HepG2 (cell line): ENCODE data around the gene TBC1D24. TPM values are rescaled to one million over a fixed set of nuclear protein-coding genes. Genes with fewer than 3 reads are reported as not detected.

Experiments used
- CBX1 ChIP-seq: IDR thresholded peaks from one replicate; pipeline ENCODE4 v1.6.1; 2016; ENCODE audit warnings: antibody characterized with exemption, low read depth
- CEBPG ChIP-seq: IDR thresholded peaks from 2 replicates; pipeline ENCODE4 v1.6.1; 2016
- HNF4A ChIP-seq: sonication (generic); formaldehyde crosslinking; IDR thresholded peaks from 2 replicates; pipeline ENCODE4 v1.4.0; 2020; ENCODE audit warnings: missing genetic modification reagents
- IRX3 ChIP-seq: sonication (generic); formaldehyde crosslinking; IDR thresholded peaks from 2 replicates; pipeline ENCODE4 v1.8.1; 2023; ENCODE audit warnings: mild to moderate bottlenecking, low read depth, missing genetic modification reagents, borderline replicate concordance
- KAT7 ChIP-seq: IDR thresholded peaks from 2 replicates; pipeline ENCODE4 v1.6.1; 2018; ENCODE audit warnings: borderline replicate concordance, missing compliant biosample characterization
- MTA3 ChIP-seq: sonication (generic); formaldehyde crosslinking; IDR thresholded peaks from 2 replicates; pipeline ENCODE4 v1.4.0; 2020; ENCODE audit warnings: missing genetic modification reagents
- NRL ChIP-seq: sonication (generic); formaldehyde crosslinking; IDR thresholded peaks from 2 replicates; pipeline ENCODE4 v1.5.0; 2020; ENCODE audit warnings: missing genetic modification reagents, mild to moderate bottlenecking, moderate library complexity, borderline replicate concordance
- SMAD9 ChIP-seq: sonication (generic); formaldehyde crosslinking; IDR thresholded peaks from 2 replicates; pipeline ENCODE4 v1.5.1; 2020; ENCODE audit warnings: mild to moderate bottlenecking, missing genetic modification reagents
- TFDP2 ChIP-seq: sonication (generic); formaldehyde crosslinking; IDR thresholded peaks from 2 replicates; pipeline ENCODE4 v1.4.0; 2020; ENCODE audit warnings: missing genetic modification reagents
- UBTF ChIP-seq: sonication (generic); formaldehyde crosslinking; IDR thresholded peaks from 2 replicates; pipeline ENCODE4 v1.4.0; 2020; ENCODE audit warnings: mild to moderate bottlenecking, missing genetic modification reagents
- ZFP36L1 ChIP-seq: sonication (generic); formaldehyde crosslinking; IDR thresholded peaks from 2 replicates; pipeline ENCODE4 v1.8.0; 2022; ENCODE audit warnings: mild to moderate bottlenecking, missing genetic modification reagents, moderate library complexity
- ZNF3 ChIP-seq: IDR thresholded peaks from 2 replicates; pipeline ENCODE4 v1.7.0; 2017; ENCODE audit warnings: inconsistent platforms
- ZNF350 ChIP-seq: sonication (generic); formaldehyde crosslinking; IDR thresholded peaks from 2 replicates; pipeline ENCODE4 v1.4.0; 2020; ENCODE audit warnings: mild to moderate bottlenecking, low read depth, missing genetic modification reagents, borderline replicate concordance
- ZNF383 ChIP-seq: sonication (generic); formaldehyde crosslinking; IDR thresholded peaks from 2 replicates; pipeline ENCODE4 v1.4.0; 2020; ENCODE audit warnings: missing genetic modification reagents, mild to moderate bottlenecking, borderline replicate concordance
- ZNF567 ChIP-seq: sonication (generic); formaldehyde crosslinking; IDR thresholded peaks from 2 replicates; pipeline ENCODE4 v1.8.1; 2023; ENCODE audit warnings: mild to moderate bottlenecking, missing genetic modification reagents, borderline replicate concordance
- ZNF597 ChIP-seq: sonication (generic); formaldehyde crosslinking; IDR thresholded peaks from 2 replicates; pipeline ENCODE4 v1.5.0; 2020; ENCODE audit warnings: missing genetic modification reagents
- ZNF616 ChIP-seq: sonication (generic); formaldehyde crosslinking; IDR thresholded peaks from 2 replicates; pipeline ENCODE4 v1.5.0; 2020; ENCODE audit warnings: low read depth, mild to moderate bottlenecking, missing genetic modification reagents
- ZSCAN30 ChIP-seq: sonication (generic); formaldehyde crosslinking; IDR thresholded peaks from 2 replicates; pipeline ENCODE4 v1.5.0; 2020; ENCODE audit warnings: mild to moderate bottlenecking, missing genetic modification reagents
- polyA plus RNA-seq, 8 experiments: library from polyadenylated mRNA; depleted of rRNA in 3 of 8; stranded (reverse) in 7 of 8; unstranded in 1 of 8; fragments of >200 nt; fragmentation: Illumina TruSeq in 4 of 8; extraction: Trizol in 4 of 8; gene quantifications; 2 replicates each; pipeline versions ENCODE4 v1.2.1 to v1.2.3, GENCODE V29; 2011 to 2016; ENCODE audit warnings: low read depth in 4 of 8, missing spikeins in 1 of 8, mixed read lengths in 1 of 8; ENCODE audit not compliant: insufficient read depth in 1 of 8
- total RNA-seq, 5 experiments: library from RNA; depleted of rRNA; stranded (reverse); fragments of >200 nt; fragmentation: Illumina TruSeq; extraction: Trizol; gene quantifications; 2 replicates each; pipeline ENCODE4 v1.2.3, GENCODE V29; 2016; ENCODE audit warnings: low read depth in 1 of 5
- TF ChIP-seq, protein P1 (sequence below): sonication (generic); formaldehyde crosslinking; IDR thresholded peaks from 2 replicates; pipeline ENCODE4 v1.4.0; 2020; ENCODE audit warnings: missing genetic modification reagents

Gene TBC1D24
- total and polyA plus RNA-seq, 2 of the 13 experiments (the other 11 are each of a cell fraction or from before 2014, with no cell fraction given): 7.7 to 13.7 TPM

- TF ChIP-seq, protein P1, sequence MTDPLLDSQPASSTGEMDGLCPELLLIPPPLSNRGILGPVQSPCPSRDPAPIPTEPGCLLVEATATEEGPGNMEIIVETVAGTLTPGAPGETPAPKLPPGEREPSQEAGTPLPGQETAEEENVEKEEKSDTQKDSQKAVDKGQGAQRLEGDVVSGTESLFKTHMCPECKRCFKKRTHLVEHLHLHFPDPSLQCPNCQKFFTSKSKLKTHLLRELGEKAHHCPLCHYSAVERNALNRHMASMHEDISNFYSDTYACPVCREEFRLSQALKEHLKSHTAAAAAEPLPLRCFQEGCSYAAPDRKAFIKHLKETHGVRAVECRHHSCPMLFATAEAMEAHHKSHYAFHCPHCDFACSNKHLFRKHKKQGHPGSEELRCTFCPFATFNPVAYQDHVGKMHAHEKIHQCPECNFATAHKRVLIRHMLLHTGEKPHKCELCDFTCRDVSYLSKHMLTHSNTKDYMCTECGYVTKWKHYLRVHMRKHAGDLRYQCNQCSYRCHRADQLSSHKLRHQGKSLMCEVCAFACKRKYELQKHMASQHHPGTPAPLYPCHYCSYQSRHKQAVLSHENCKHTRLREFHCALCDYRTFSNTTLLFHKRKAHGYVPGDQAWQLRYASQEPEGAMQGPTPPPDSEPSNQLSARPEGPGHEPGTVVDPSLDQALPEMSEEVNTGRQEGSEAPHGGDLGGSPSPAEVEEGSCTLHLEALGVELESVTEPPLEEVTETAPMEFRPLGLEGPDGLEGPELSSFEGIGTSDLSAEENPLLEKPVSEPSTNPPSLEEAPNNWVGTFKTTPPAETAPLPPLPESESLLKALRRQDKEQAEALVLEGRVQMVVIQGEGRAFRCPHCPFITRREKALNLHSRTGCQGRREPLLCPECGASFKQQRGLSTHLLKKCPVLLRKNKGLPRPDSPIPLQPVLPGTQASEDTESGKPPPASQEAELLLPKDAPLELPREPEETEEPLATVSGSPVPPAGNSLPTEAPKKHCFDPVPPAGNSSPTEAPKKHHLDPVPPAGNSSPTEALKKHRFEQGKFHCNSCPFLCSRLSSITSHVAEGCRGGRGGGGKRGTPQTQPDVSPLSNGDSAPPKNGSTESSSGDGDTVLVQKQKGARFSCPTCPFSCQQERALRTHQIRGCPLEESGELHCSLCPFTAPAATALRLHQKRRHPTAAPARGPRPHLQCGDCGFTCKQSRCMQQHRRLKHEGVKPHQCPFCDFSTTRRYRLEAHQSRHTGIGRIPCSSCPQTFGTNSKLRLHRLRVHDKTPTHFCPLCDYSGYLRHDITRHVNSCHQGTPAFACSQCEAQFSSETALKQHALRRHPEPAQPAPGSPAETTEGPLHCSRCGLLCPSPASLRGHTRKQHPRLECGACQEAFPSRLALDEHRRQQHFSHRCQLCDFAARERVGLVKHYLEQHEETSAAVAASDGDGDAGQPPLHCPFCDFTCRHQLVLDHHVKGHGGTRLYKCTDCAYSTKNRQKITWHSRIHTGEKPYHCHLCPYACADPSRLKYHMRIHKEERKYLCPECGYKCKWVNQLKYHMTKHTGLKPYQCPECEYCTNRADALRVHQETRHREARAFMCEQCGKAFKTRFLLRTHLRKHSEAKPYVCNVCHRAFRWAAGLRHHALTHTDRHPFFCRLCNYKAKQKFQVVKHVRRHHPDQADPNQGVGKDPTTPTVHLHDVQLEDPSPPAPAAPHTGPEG (CRISPR knock-in tag): peak; percentile 31; the same call in 1 of the 2 replicates
- no peak for TF ChIP-seq ZNF350 (CRISPR knock-in tag)
- peak; percentile 17; the same call in 1 of the 2 replicates for TF ChIP-seq HNF4A (CRISPR knock-in tag)
- no peak for TF ChIP-seq ZNF616 (CRISPR knock-in tag)
- no peak for TF ChIP-seq MTA3 (CRISPR knock-in tag)
- TF ChIP-seq ZFP36L1 (CRISPR knock-in tag): 0 out of 2 replicates have a peak, but pooled peaks have one; percentile 86
- TF ChIP-seq KAT7 (CRISPR knock-in tag): peak; percentile 44; the same call in 1 of the 2 replicates
- TF ChIP-seq CBX1: no peak
- 0 out of 2 replicates have a peak, but pooled peaks have one; percentile 30 for TF ChIP-seq ZSCAN30 (CRISPR knock-in tag)
- TF ChIP-seq NRL (CRISPR knock-in tag): 0 out of 2 replicates have a peak, but pooled peaks have one; percentile 33
- TF ChIP-seq ZNF3 (CRISPR knock-in tag): no peak
- no peak for TF ChIP-seq ZNF383 (CRISPR knock-in tag)
- no peak for TF ChIP-seq UBTF (CRISPR knock-in tag)
- peak; percentile 80 for TF ChIP-seq TFDP2 (CRISPR knock-in tag)
- no peak for TF ChIP-seq SMAD9
- TF ChIP-seq CEBPG: peak; percentile 78
- no peak for TF ChIP-seq ZNF597 (CRISPR knock-in tag)
- no peak for TF ChIP-seq IRX3 (CRISPR knock-in tag)
- peak; percentile 52 for TF ChIP-seq ZNF567 (CRISPR knock-in tag)
These were observed 57.0 kb downstream of the TBC1D24 start (continued) for GRCh38 chr16:2531696-2532493.
